ENCODE data around the gene TOP3A. TPM values are rescaled to one million over a fixed set of nuclear protein-coding genes. Genes with fewer than 3 reads are reported as not detected.

Gene TOP3A
- total RNA-seq, 1 experiment from 2014 or later: 52.2 TPM

DNA sequence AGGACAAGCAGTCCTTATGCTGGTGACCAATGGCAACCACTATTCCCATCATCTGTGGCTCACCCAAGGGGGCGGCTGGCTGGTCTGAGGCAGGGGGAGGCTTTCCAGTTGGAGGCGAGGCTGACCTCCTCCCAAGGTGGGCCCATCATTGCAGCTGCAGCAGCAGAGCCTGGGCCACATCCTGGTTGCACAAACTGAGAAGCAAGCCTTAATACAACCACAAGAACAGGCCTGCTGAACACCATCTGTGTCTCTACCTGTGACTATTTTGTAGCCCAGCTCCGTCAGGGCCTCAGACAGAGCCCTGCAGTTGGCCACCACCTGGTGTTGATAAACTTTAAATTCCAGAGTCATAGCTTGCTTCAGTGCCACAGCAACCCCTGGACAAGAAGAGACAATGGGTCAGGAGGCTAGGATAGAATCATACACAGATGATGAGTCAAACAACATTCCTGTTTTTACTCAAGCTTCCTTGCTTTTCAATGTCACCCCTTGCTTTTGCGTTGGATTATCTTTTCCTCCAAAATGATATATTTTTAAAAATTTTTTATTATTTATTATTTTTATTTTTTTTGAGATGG lies 18.2 kb upstream of the TOP3A start:
- Histone ChIP-seq H3F3A (ENCODE audit: insufficient read depth, low read depth) (peaks cover 4% of the 10 kb centered on the region; the same call in 1 of the 2 replicates), H3K4me1 (replicated peaks; ENCODE audit: insufficient read depth) (no peaks in the 10 kb centered on the region), H3K9me3 (ENCODE audit: insufficient read depth, low read depth) (no peaks in the 10 kb centered on the region), H2AFZ (no peak overlapping the region), H3K79me2 (ENCODE audit: low read depth) (no peaks in the 10 kb centered on the region), H4K20me1 (ENCODE audit: insufficient read depth) (peaks cover 9% of the 10 kb centered on the region; the same call in 1 of the 2 replicates), H3K4me3 (no peak overlapping the region), H3K27me3 (ENCODE audit: insufficient read depth, low read depth) (no peaks in the 10 kb centered on the region), H3K9me2 (ENCODE audit: insufficient read depth) (no peaks in the 10 kb centered on the region), H3K4me2 (no peak overlapping the region), H3K36me3 (ENCODE audit: low read depth) (no peaks in the 10 kb centered on the region), H3K27ac (no peak overlapping the region)
- ChIA-PET CTCF (no interaction called here), POLR2A (ENCODE audit: unreplicated experiment) (no interaction called here)
- TF ChIP-seq EZH2 (IDR thresholded peaks at IDR 0.05; ENCODE audit: low read depth): no peak
- DNase-seq: no peak
- no TSS peak for BruUV-seq (replicated peaks)
- intact Hi-C loops (cut with micrococcal nuclease; ENCODE audit: unreplicated experiment): no loop called here

- no peaks in the 10 kb centered on the region for H3K4me1 ChIP-seq (replicated peaks; ENCODE audit: insufficient read depth)
Measured at GRCh38 chr17:18331879-18332278, 17.1 kb upstream of the TOP3A start.

GRCh38 chr17:18328643-18329204 lies 13.9 kb upstream of the TOP3A start:
- Histone ChIP-seq H3K4me1 (replicated peaks; ENCODE audit: insufficient read depth) (no peaks in the 10 kb centered on the region), H2AFZ (no peak overlapping the region), H3F3A (ENCODE audit: insufficient read depth, low read depth) (peaks cover 11% of the 10 kb centered on the region; the same call in 1 of the 2 replicates), H3K9me2 (ENCODE audit: insufficient read depth) (no peaks in the 10 kb centered on the region), H3K27ac (no peak overlapping the region), H4K20me1 (ENCODE audit: insufficient read depth) (peaks cover 18% of the 10 kb centered on the region; the same call in 1 of the 2 replicates), H3K27me3 (ENCODE audit: insufficient read depth, low read depth) (no peaks in the 10 kb centered on the region), H3K36me3 (ENCODE audit: low read depth) (no peaks in the 10 kb centered on the region), H3K9me3 (ENCODE audit: insufficient read depth, low read depth) (no peaks in the 10 kb centered on the region), H3K4me3 (no peak overlapping the region), H3K79me2 (ENCODE audit: low read depth) (no peaks in the 10 kb centered on the region), H3K4me2 (no peak overlapping the region)
- intact Hi-C loops (cut with micrococcal nuclease; ENCODE audit: unreplicated experiment): no loop called here
- TF ChIP-seq EZH2 (IDR thresholded peaks at IDR 0.05; ENCODE audit: low read depth): no peak
- no peak for TF ChIP-seq CTCF (conservative IDR thresholded peaks at IDR 0.05)
- BruUV-seq (replicated peaks): TSS peak; percentile 11
- DNase-seq: no peak
- ChIA-PET POLR2A (ENCODE audit: unreplicated experiment) (interaction anchor here (0.6 kb wide), 1 partner anchor 41 kb away, joined by 4 read pairs; no protein-coding TSS in a partner anchor), CTCF (no interaction called here)

More at GRCh38 chr17:18331879-18332278, 17.1 kb upstream of the TOP3A start:
- no peak for DNase-seq
- Histone ChIP-seq H3F3A (ENCODE audit: insufficient read depth, low read depth) (peaks cover 11% of the 10 kb centered on the region; the same call in 1 of the 2 replicates), H3K36me3 (ENCODE audit: low read depth) (no peaks in the 10 kb centered on the region), H4K20me1 (ENCODE audit: insufficient read depth) (peaks cover 12% of the 10 kb centered on the region; the same call in 1 of the 2 replicates), H2AFZ (no peak overlapping the region), H3K9me3 (ENCODE audit: insufficient read depth, low read depth) (no peaks in the 10 kb centered on the region), H3K27me3 (ENCODE audit: insufficient read depth, low read depth) (no peaks in the 10 kb centered on the region), H3K4me2 (no peak overlapping the region), H3K4me3 (no peak overlapping the region), H3K9me2 (ENCODE audit: insufficient read depth) (no peaks in the 10 kb centered on the region), H3K79me2 (ENCODE audit: low read depth) (no peaks in the 10 kb centered on the region), H3K27ac (no peak overlapping the region)
- ChIA-PET CTCF (no interaction called here), POLR2A (ENCODE audit: unreplicated experiment) (no interaction called here)
- TF ChIP-seq CTCF (conservative IDR thresholded peaks at IDR 0.05) (no peak), EZH2 (IDR thresholded peaks at IDR 0.05; ENCODE audit: low read depth) (no peak)
- intact Hi-C loops (cut with micrococcal nuclease; ENCODE audit: unreplicated experiment): no loop called here
- no TSS peak for BruUV-seq (replicated peaks)

All from PC-9 (cell line).